Measurements from ENCODE around the gene INTS6. TPM values are rescaled to one million over a fixed set of nuclear protein-coding genes. Genes with fewer than 3 reads are reported as not detected.
"Not testable (repeated sequence)": the region's sequence is repeated elsewhere in the genome, so short reads cannot be mapped to it uniquely, and the experiment has no call there.

Gene INTS6
- total and polyA plus RNA-seq, 11 donors, result 7.7 to 30.2 (median 23.4) TPM

DNA sequence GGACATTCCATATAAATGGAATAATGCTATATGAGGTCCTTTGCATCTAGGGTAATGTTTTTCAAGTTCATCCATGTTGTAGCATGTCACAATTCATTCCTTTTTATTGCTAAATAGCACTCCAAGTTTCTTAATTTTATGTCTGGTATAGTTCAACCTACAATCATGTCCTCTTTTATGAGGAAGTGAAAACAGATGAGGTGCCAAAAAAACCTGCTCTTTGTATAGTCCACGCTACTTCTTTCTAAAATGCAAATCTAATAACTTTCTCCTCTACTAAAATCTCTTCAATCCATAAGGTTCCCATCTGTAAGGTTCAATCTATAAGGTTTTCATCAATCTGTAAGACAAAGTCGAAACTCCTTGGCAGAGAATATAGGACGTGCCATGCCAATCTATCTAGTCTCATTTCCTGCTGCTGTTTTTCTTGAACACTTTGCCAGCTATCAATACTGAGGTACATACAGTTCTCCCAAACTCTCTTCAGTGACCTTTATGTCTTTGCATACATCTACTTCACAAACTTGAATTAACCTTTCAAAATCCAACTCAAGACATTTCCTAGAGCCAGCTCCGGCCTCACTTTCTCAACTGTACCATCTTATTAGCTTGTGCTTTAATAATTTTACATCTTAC, 33.7 kb downstream of the INTS6 start:
- Histone ChIP-seq H3K4me3 (no peak overlapping the region), H3K9me3 (peaks cover 0 to 13% (median 0%) of the 10 kb centered on the region in 12 donors), H3K27ac (no peak overlapping the region), H3K36me3 (peaks cover 0 to 25% (median 12%) of the 10 kb centered on the region in 9 donors), H3K27me3 (no peaks in the 10 kb centered on the region), H3K4me1 (peaks cover 0 to 39% (median 14%) of the 10 kb centered on the region in 12 donors)
- 76 to 86% (median 84%) methylated on average over 4 of the region's 4 CpGs for WGBS, 4 donors
- ATAC-seq (peak in 1 of 4 donors; percentile 22), DNase-seq (no peak)
- intact Hi-C loops (cut with DNase I), result no loop called here
- TF ChIP-seq, protein P1, sequence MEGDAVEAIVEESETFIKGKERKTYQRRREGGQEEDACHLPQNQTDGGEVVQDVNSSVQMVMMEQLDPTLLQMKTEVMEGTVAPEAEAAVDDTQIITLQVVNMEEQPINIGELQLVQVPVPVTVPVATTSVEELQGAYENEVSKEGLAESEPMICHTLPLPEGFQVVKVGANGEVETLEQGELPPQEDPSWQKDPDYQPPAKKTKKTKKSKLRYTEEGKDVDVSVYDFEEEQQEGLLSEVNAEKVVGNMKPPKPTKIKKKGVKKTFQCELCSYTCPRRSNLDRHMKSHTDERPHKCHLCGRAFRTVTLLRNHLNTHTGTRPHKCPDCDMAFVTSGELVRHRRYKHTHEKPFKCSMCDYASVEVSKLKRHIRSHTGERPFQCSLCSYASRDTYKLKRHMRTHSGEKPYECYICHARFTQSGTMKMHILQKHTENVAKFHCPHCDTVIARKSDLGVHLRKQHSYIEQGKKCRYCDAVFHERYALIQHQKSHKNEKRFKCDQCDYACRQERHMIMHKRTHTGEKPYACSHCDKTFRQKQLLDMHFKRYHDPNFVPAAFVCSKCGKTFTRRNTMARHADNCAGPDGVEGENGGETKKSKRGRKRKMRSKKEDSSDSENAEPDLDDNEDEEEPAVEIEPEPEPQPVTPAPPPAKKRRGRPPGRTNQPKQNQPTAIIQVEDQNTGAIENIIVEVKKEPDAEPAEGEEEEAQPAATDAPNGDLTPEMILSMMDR (IDR thresholded peaks at IDR 0.05), result no peak
- TF ChIP-seq POLR2A (IDR thresholded peaks at IDR 0.05), result no peak

DNA sequence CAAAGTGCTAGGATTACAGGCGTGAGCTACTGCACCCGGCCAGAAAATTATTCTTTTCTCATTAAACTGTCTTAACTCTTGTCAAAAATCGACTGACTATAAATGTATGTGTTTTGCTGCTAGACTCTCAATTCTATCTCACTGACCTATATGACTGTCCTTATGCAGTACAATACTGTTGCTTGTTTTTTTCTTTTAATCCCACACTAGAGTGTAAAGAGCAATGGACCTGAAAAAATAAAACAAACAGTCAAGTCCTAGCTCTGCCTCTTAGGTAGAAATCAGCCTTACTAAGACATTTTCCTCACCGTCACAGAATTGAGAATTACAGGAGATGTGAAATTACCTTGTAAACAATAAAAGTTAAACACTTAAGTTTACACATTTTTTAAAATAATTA, 35.1 kb downstream of the INTS6 start:
- DNase-seq, result no peak
- no peak for TF ChIP-seq POLR2A (IDR thresholded peaks at IDR 0.05)
- TF ChIP-seq, protein P1 (IDR thresholded peaks at IDR 0.05), result no peak
- intact Hi-C loops (cut with DNase I), result no loop called here
- Histone ChIP-seq H3K9me3 (peaks cover 0 to 13% (median 0%) of the 10 kb centered on the region in 12 donors), H3K36me3 (peaks cover 0 to 30% (median 14%) of the 10 kb centered on the region in 9 donors), H3K27me3 (no peaks in the 10 kb centered on the region), H3K4me3 (no peak overlapping the region), H3K27ac (no peak overlapping the region), H3K4me1 (peaks cover 0 to 37% (median 15%) of the 10 kb centered on the region in 12 donors)
- no peak for ATAC-seq
- WGBS, 4 donors, result 85 to 97% (median 92%) methylated on average over 4 of the region's 4 CpGs

DNA sequence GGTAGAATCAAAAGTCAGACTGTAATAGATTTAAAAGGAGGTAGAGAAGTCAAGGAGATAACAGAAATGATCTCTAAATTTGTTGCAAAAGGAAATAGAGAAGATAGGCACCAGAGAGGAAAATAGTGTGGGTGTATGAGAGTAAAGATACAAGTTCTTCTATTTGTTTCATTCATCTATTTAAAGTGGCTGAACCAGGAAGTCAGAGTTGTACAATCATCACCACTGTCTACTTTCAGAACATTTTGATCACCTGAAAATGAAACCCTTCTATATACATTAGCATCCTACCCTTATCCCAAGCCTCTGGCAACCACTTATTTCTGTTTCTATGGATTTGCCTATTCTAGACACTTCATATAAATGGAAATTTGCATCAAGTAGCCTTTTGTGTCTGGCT, 36.7 kb downstream of the INTS6 start:
- Histone ChIP-seq H3K27ac (no peak overlapping the region), H3K4me1 (peaks cover 0 to 26% (median 13%) of the 10 kb centered on the region in 12 donors), H3K27me3 (no peaks in the 10 kb centered on the region), H3K36me3 (peaks cover 0 to 37% (median 14%) of the 10 kb centered on the region in 9 donors), H3K4me3 (no peak overlapping the region), H3K9me3 (peaks cover 0 to 13% (median 0%) of the 10 kb centered on the region in 12 donors)
- no peak for TF ChIP-seq POLR2A (IDR thresholded peaks at IDR 0.05)
- TF ChIP-seq, protein P1 (IDR thresholded peaks at IDR 0.05), result no peak
- intact Hi-C loops (cut with DNase I), result no loop called here
- no peak for ATAC-seq
- no peak for DNase-seq

DNA sequence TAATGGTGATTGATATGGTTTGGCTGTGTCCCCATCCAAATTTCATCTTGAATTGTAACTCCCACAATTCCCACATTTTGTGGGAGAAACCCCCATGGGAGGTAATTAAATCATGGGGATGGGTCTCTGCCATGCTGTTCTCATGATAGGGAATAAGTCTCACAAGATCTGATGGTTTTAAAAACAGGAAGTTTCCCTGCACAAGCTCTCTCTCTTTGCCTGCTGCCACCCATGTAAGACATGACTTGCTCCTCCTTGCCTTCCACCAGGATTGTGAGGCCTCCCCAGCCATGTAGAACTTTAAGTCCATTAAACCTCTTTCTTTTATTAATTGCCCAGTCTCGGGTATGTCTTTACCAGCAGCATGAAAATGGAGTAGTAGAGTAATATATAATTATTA, 37.5 kb downstream of the INTS6 start:
- H3K27me3 ChIP-seq; H3K27ac ChIP-seq; DNase-seq; intact Hi-C loops (cut with DNase I); ATAC-seq; H3K4me3 ChIP-seq: not testable (repeated sequence)
- Histone ChIP-seq H3K4me1 (peaks cover 0 to 23% (median 11%) of the 10 kb centered on the region in 12 donors), H3K9me3 (peaks cover 0 to 13% (median 0%) of the 10 kb centered on the region in 12 donors), H3K36me3 (peaks cover 0 to 37% (median 15%) of the 10 kb centered on the region in 9 donors)
- 91 to 98% (median 95%) methylated on average over 1 of the region's 1 CpG for WGBS, 4 donors
